Osteocyte (in vitro differentiated cells): Measurements from ENCODE around the gene AGTRAP. TPM values are rescaled to one million over a fixed set of nuclear protein-coding genes. Genes with fewer than 3 reads are reported as not detected.

Experiments used
- DNase-seq: peaks from one replicate; pipeline ENCODE4 v3.0.0; 2021; ENCODE audit warnings: mixed read lengths; ENCODE audit not compliant: unreplicated experiment; ENCODE audit errors: extremely low spot score
- H3K27ac Mint-ChIP-seq: one replicate; pipeline ENCODE4 v1.8.0; 2021; ENCODE audit warnings: mild to moderate bottlenecking, mixed read lengths; ENCODE audit not compliant: unreplicated experiment
- H3K27me3 Mint-ChIP-seq: one replicate; pipeline ENCODE4 v1.8.0; 2021; ENCODE audit warnings: mixed read lengths; ENCODE audit not compliant: unreplicated experiment
- H3K36me3 Mint-ChIP-seq: one replicate; pipeline ENCODE4 v1.8.0; 2021; ENCODE audit warnings: mixed read lengths; ENCODE audit not compliant: unreplicated experiment
- H3K4me1 Mint-ChIP-seq: one replicate; pipeline ENCODE4 v1.8.0; 2021; ENCODE audit warnings: mixed read lengths; ENCODE audit not compliant: unreplicated experiment
- H3K4me3 Mint-ChIP-seq: one replicate; pipeline ENCODE4 v1.8.0; 2021; ENCODE audit warnings: mild to moderate bottlenecking, moderate library complexity, mixed read lengths; ENCODE audit not compliant: unreplicated experiment
- H3K9me3 Mint-ChIP-seq: one replicate; pipeline ENCODE4 v1.8.0; 2021; ENCODE audit warnings: mixed read lengths; ENCODE audit not compliant: unreplicated experiment
- total RNA-seq: library from RNA; stranded (reverse); gene quantifications from 2 replicates; pipeline ENCODE4 v1.2.1, GENCODE V29; 2021
- TF ChIP-seq, protein P1 (sequence below): fragments of 200-600 bp; sonication (generic); IDR thresholded peaks from 2 replicates; pipeline ENCODE4 v1.5.0; 2021; ENCODE audit warnings: antibody characterized with exemption, mild to moderate bottlenecking, moderate library complexity

Gene AGTRAP
- total RNA-seq, 1 donor from 2014 or later = 25.4 TPM

DNA sequence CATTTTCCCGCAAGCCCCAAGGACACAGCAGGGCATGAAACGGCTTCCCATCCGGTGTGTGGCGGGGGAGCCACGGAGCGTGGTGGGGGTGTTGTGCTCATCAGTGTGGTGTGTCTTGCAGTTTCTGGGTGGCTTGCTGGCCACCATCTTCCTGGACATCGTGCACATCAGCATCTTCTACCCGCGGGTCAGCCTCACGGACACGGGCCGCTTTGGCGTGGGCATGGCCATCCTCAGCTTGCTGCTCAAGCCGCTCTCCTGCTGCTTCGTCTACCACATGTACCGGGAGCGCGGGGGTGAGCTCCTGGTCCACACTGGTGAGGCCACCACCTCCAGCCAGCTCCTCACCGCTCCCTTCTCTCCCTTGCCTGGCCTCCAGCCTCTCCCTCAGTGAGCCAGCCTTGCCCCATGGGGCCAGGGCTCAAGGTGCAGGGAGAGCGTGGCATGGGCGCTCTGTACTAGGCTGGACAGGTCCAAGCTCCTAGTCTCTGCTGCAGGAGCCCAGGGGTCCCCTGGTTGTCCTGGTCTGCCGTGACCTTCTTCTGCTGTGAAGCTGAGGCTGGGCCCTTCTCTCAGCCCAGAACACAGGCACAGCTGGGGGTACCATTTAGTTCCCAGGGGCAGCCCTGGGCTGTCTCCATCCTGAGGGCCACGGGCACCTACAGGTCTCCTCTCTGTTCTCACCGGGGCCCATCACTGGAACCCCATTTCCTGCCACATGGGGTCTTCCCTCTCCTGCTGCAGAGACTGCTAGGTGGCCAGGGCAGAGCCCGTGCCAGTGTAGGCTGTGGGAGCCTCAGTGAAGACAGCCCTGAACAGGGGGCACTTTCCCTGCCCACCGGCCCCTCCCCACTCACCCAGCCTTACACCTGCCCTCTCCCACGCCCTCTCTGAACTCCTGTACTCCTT lies 12.6 kb downstream of the AGTRAP start:
- Mint-ChIP-seq H3K4me1 (peaks cover 12% of the 10 kb centered on the region), H3K27ac (no peak overlapping the region), H3K9me3 (no peaks in the 10 kb centered on the region), H3K4me3 (no peak overlapping the region), H3K27me3 (no peaks in the 10 kb centered on the region), H3K36me3 (peaks cover 2% of the 10 kb centered on the region)
- no peak for DNase-seq
- TF ChIP-seq, protein P1, sequence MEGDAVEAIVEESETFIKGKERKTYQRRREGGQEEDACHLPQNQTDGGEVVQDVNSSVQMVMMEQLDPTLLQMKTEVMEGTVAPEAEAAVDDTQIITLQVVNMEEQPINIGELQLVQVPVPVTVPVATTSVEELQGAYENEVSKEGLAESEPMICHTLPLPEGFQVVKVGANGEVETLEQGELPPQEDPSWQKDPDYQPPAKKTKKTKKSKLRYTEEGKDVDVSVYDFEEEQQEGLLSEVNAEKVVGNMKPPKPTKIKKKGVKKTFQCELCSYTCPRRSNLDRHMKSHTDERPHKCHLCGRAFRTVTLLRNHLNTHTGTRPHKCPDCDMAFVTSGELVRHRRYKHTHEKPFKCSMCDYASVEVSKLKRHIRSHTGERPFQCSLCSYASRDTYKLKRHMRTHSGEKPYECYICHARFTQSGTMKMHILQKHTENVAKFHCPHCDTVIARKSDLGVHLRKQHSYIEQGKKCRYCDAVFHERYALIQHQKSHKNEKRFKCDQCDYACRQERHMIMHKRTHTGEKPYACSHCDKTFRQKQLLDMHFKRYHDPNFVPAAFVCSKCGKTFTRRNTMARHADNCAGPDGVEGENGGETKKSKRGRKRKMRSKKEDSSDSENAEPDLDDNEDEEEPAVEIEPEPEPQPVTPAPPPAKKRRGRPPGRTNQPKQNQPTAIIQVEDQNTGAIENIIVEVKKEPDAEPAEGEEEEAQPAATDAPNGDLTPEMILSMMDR = no peak

DNA sequence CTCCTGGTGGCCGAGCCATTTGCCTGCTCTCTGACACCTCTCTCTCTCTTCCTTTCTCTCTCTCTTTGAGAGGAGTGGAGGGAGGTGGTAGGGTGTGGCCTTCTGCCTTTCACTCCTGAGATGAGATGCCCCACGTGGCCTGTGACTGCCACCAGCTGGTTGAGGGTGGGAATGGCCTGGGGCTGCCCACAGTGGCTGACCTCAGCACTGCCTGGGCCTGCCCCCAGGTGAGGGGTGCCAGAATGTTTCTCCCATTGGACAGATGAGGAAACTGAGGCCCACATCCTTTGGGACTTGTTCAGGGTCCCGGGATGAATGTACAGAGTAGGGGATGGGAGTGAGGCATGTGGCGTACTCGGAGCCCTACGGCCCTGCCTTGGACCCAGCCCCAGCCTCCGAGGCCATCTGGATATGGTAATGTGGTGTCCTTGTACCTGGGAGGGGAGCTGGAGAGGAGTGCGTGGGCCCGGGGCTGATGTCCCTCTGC lies 13.3 kb downstream of the AGTRAP start:
- TF ChIP-seq, protein P1 = no peak
- H3K36me3 Mint-ChIP-seq = peaks cover 2% of the 10 kb centered on the region
- H3K4me3 Mint-ChIP-seq = no peak overlapping the region
- no peak for DNase-seq
- H3K4me1 Mint-ChIP-seq = peaks cover 17% of the 10 kb centered on the region
- H3K27ac Mint-ChIP-seq = no peak overlapping the region
- no peaks in the 10 kb centered on the region for H3K9me3 Mint-ChIP-seq
- no peaks in the 10 kb centered on the region for H3K27me3 Mint-ChIP-seq

DNA sequence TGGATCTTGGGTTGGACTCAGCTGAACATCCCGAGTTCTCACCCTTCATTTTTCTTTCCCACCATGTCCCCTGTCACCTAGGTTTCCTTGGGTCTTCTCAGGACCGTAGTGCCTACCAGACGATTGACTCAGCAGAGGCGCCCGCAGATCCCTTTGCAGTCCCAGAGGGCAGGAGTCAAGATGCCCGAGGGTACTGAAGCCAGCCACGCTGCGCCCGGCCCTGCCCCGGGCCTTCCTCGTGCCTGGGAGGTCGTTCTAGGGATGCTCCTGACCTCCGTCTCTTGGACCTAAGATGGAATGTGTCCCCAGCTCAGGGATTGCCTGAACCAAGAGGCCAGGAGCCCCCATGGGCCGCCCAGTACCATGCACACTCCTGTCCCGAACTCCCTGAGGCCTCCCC lies 14.1 kb downstream of the AGTRAP start:
- no peak overlapping the region for H3K27ac Mint-ChIP-seq
- TF ChIP-seq, protein P1 = no peak
- H3K4me1 Mint-ChIP-seq = peaks cover 17% of the 10 kb centered on the region
- H3K36me3 Mint-ChIP-seq = peaks cover 2% of the 10 kb centered on the region
- no peaks in the 10 kb centered on the region for H3K27me3 Mint-ChIP-seq
- no peaks in the 10 kb centered on the region for H3K9me3 Mint-ChIP-seq
- no peak for DNase-seq
- H3K4me3 Mint-ChIP-seq = no peak overlapping the region

DNA sequence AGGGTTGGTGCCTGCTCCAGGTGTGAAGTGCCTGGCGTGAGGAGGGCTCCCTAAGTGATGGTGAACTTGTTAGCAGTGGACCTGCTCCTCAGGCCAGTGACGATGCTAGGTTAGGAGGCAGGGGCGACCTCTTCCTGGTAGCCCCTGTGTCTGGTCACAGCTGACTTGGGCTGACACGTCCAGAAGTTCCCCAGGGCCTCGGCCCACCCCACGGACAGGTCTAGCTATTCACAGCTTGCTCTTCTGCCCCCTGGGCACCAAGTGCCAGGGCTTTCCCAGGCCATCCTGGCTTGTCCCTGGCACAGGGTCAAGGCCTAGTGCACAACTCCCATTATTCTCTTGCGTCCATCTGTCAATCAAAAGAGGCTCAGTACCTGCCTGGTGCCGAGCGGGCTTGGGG lies 15.2 kb downstream of the AGTRAP start:
- TF ChIP-seq, protein P1 = no peak
- Mint-ChIP-seq H3K27ac (no peak overlapping the region), H3K9me3 (no peaks in the 10 kb centered on the region), H3K36me3 (peaks cover 2% of the 10 kb centered on the region), H3K4me1 (peaks cover 17% of the 10 kb centered on the region), H3K27me3 (peaks cover 3% of the 10 kb centered on the region), H3K4me3 (no peak overlapping the region)
- DNase-seq = no peak

DNA sequence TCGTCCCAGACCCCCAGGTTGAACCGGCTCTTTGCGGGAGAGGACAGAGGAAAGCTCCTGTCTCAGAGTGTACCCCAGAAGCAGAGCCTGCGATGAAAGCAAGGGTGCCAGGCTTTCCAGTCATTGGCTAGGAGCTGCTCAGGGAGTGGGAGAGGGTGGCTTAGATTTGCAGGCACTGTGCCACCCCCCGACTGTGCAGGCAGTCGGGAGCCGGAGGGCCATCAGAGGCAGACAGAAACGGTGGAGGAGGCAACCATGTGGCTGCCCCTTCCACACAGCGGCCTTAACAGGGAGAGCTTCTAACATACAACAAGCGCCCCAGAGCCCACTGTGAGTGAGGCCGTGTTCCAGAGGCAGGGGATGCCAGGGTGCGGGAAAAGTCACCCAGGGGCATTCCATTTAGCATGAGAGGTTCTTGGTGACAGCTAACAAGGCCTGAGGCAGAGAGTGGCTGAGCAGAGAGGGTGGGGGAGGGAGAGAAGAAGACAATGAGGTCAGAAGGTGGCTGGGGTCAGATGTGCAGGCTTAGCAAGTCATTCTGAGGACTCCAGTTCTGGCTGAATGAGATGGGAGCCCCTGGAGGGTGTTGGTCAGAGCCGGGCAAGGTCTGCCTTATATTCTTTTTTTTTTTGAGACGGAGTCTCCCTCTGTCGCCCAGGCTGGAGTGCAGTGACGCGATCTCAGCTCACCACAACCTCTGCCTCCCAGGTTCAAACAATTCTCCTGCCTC lies 16.6 kb downstream of the AGTRAP start:
- Mint-ChIP-seq H3K9me3 (peaks cover 5% of the 10 kb centered on the region), H3K27ac (no peak overlapping the region), H3K4me3 (no peak overlapping the region), H3K4me1 (peaks cover 17% of the 10 kb centered on the region), H3K36me3 (peaks cover 2% of the 10 kb centered on the region), H3K27me3 (peaks cover 12% of the 10 kb centered on the region)
- no peak for DNase-seq
- TF ChIP-seq, protein P1 = no peak
